Measurements from ENCODE around the gene SOD2.

- TF ChIP-seq, protein P1, sequence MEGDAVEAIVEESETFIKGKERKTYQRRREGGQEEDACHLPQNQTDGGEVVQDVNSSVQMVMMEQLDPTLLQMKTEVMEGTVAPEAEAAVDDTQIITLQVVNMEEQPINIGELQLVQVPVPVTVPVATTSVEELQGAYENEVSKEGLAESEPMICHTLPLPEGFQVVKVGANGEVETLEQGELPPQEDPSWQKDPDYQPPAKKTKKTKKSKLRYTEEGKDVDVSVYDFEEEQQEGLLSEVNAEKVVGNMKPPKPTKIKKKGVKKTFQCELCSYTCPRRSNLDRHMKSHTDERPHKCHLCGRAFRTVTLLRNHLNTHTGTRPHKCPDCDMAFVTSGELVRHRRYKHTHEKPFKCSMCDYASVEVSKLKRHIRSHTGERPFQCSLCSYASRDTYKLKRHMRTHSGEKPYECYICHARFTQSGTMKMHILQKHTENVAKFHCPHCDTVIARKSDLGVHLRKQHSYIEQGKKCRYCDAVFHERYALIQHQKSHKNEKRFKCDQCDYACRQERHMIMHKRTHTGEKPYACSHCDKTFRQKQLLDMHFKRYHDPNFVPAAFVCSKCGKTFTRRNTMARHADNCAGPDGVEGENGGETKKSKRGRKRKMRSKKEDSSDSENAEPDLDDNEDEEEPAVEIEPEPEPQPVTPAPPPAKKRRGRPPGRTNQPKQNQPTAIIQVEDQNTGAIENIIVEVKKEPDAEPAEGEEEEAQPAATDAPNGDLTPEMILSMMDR (IDR thresholded peaks at IDR 0.05), result no peak
- no peak for TF ChIP-seq ZFX (IDR thresholded peaks at IDR 0.05; ENCODE audit: borderline replicate concordance)
These were observed 16.0 kb downstream of the SOD2 start for GRCh38 chr6:159676890-159677505.

Data from 22Rv1 (cell line).